GM12875 (cell line): ENCODE data around the gene BBS10.
"Not testable (repeated sequence)": the region's sequence is repeated elsewhere in the genome, so short reads cannot be mapped to it uniquely, and the experiment has no call there.

Experiments
- H3K4me3 ChIP-seq: one replicate; pipeline ENCODE4 v1.5.1; 2011; ENCODE audit warnings: low read depth, low read length, control low read depth
- CTCF ChIP-seq: IDR thresholded peaks from 2 replicates; pipeline ENCODE4 v1.5.1; 2011; ENCODE audit warnings: low read depth, mild to moderate bottlenecking, control low read depth, inconsistent platforms, low read length, moderate library complexity, borderline replicate concordance; ENCODE audit not compliant: insufficient read depth

The BBS10 gene

GRCh38 chr12:76332606-76333005 is 15.6 kb downstream of the BBS10 start:
- H3K4me3 ChIP-seq, result no peak overlapping the region
- TF ChIP-seq CTCF, result no peak

DNA sequence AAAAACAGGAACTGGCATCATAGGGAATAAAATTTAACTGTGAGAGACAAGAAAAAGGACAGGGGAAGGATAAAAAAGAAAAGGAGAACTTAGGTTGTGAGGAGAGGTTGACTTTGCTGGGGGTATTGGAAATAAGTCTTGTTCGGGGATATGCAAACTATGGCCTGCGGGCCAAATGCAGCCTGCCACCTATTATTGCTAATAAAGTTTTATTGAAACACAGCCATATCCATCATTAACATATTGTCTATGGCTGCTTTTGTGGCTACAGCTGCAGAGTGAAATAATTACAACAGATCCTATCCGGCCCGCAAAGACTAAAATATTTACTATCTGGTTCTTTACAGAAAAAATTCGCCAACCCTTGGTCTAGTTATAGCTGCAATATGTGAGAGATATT is 18.6 kb downstream of the BBS10 start:
- H3K4me3 ChIP-seq, result no peak overlapping the region
- no peak for TF ChIP-seq CTCF

- H3K4me3 ChIP-seq, result no peak overlapping the region
- no peak for TF ChIP-seq CTCF
These were observed 19.1 kb downstream of the BBS10 start for GRCh38 chr12:76329159-76329558.

- H3K4me3 ChIP-seq, result not testable (repeated sequence)
These were observed 28.5 kb downstream of the BBS10 start for GRCh38 chr12:76319595-76320319.

- H3K4me3 ChIP-seq, result no peak overlapping the region
- TF ChIP-seq CTCF, result no peak
These were observed 29.2 kb downstream of the BBS10 start for GRCh38 chr12:76318773-76319594.

DNA sequence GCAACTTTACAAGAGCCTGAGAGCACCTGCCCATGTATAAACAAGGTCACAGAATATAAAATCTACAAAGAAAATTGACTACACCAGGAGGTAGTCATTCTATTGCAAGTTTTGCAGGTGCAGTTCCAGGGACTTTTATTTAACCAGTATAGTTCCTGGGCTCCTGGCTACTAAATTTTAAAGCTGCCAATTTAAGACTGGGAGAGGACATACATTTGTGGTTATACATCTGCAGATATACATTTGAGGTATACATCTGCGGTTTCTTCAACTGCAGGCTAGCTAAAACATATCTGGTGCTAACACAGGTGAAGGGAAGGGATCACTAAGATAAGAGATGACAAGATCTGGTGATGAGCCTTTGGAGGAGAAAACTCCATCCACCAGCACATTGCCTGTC is 30.2 kb downstream of the BBS10 start:
- H3K4me3 ChIP-seq, result no peak overlapping the region
- no peak for TF ChIP-seq CTCF

- no peak for TF ChIP-seq CTCF
These were observed 31.7 kb downstream of the BBS10 start for GRCh38 chr12:76316468-76316867.

More at GRCh38 chr12:76316468-76316867, 31.7 kb downstream of the BBS10 start:
- no peak overlapping the region for H3K4me3 ChIP-seq
